ENCODE measurements around the gene PLA2G2F. TPM values are rescaled to one million over a fixed set of nuclear protein-coding genes. Genes with fewer than 3 reads are reported as not detected.

PLA2G2F gene
- polyA plus RNA-seq, 10 donors: not detected

GRCh38 chr1:20188455-20188817 is 49.3 kb downstream of the PLA2G2F start:
- DNase-seq: no peak

DNA sequence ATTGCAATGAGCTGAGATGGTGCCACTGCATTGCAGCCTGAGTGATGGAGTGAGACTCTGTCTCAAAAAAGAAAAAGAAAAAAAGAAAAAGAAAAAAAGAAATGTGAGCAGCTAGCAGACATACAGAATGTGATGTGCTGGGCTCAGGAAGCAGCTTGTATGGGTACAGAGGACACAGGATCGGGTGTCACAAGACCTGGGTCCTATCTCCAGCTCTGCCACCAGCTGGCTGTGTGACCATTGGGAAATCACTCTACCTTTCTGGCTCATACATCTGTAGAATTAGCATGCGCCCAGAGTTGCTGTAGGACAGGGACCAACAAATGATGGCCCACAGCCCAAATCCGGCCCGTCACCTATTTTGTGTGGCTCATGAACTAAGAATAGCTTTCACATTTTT is 50.5 kb downstream of the PLA2G2F start:
- DNase-seq: no peak

DNA sequence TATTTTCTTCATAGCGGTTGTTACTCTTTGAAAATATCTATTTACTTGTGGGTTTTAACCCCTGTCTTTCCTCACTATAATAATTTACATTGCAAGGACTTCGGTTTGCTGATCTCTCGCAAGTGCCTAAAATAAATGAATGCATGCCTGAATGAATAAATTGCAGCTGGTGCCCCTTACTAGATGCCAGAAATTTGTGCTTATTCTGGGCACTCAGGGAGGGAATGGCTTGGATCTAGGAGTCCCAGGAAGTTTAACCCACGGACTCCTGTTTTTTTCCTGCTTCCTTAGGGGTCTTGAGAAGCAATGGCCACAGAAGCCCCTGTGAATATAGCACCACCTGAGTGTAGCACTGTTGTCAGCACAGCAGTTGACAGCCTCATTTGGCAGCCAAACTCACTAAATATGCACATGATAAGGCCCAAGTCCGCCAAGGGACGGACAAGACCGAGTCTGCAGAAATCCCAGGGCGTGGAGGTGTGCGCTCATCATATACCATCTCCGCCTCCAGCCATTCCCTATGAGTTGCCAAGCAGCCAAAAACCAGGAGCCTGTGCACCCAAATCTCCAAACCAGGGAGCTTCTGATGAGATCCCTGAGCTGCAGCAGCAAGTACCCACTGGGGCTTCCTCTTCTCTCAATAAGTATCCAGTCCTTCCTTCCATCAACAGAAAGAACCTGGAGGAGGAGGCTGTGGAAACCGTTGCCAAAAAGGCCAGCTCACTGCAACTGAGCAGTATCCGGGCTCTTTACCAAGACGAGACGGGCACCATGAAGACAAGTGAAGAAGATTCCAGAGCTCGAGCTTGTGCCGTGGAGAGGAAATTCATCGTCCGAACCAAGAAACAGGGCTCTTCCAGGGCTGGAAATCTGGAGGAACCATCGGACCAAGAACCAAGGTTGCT is 51.4 kb downstream of the PLA2G2F start:
- no peak for DNase-seq

DNA sequence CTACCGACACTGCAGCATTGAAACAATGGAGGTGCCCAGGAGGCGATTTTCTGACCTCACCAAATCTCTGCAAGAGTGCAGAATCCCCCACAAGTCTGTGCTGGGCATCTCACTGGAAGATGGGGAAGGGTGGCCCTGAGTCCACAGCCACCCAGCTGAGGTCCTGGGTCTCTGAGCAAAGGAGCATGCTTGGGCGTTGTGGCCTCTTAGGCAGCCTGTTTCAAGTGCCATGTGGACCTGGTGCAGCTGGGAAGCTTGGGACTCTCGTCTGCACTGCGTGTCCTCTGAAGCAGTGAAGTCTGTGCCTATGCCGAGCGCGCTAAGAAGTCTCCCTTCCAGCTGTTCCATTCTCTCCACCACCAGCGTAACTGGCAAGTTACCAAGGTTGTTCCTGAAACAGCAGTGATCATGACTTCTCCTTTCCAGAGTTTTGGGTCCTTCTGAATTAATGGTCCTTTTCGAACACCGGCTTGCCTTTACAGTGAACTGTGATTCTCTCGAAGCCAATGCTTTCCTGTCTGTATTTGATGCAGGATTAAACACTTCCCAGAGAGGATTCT is 52.2 kb downstream of the PLA2G2F start:
- DNase-seq: no peak

DNA sequence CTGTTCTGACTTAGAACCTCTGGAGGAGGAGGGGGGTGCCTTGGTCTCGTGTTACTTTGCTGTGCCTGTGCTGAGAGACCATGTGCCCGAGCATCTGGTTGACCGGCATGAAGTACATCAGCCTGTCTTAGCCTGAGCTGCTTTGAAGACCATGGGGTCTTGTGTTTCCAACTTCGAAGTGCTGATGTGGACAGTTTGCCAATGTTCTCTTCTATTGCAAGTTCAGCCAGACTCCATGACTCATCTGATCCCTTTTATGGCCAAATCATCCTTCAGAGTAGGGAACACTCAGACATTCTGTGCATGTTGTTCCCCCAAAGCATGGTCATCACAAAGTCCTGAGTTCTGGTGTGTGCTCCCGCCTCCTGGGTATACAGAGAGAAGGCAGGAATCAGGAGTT is 53.2 kb downstream of the PLA2G2F start:
- DNase-seq: peak in 1 of 3 donors; percentile 41

GRCh38 chr1:20192871-20193411 is 53.8 kb downstream of the PLA2G2F start:
- DNase-seq: no peak

DNA sequence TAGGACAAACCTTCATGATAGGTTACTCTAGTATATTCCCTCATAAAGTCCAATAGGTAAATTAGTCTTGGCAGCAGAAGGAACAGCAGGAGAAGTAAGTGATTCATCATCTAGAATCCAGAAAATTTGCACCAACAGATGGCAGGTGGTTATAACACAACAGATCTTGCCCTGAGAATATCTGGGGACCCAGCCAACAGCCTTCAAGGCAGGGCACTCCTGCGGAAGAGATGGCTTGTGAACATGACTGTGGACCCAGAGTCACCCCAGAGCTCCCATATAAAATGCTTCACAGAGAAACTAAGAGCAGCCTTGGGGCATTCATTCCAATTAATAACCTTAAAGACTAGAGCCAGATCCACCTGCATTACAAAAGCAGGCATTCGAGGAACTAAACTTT is 55.1 kb downstream of the PLA2G2F start:
- DNase-seq: no peak

DNA sequence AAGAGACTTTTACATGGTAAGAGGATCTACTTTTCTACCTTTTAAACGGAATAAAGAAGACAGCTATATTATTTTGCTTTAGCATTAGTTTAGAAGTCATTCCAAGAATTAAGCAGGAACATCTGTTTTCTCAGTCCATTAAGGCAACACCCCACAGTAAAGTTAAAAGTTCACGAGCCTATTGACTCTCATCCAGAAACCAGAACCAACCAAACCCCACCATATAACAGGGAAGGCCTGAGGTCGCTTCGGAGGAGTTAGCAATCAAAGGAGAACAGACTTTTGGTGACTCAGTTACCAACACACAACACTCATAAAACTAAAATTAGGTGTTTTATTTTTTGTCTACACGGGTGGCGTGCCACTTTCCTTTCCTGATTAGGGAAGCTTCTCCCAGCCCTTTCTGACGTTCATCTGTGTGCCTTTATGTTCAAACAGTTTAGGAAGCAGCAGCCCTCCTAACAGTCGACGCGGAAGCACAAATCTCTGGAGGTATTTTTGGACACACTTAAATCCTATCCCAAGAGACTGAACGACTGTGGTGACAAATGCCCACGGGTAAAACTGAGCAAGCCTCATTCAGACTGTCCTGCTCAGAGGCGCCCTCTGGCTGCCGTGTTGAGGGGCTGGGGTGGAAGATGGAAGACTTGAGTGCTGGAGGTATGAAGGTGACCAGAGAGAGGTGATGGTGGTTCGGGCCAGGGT is 55.8 kb downstream of the PLA2G2F start:
- peak in 1 of 3 donors; percentile 47 for DNase-seq

GRCh38 chr1:20195462-20195780 is 56.3 kb downstream of the PLA2G2F start:
- no peak for DNase-seq

DNA sequence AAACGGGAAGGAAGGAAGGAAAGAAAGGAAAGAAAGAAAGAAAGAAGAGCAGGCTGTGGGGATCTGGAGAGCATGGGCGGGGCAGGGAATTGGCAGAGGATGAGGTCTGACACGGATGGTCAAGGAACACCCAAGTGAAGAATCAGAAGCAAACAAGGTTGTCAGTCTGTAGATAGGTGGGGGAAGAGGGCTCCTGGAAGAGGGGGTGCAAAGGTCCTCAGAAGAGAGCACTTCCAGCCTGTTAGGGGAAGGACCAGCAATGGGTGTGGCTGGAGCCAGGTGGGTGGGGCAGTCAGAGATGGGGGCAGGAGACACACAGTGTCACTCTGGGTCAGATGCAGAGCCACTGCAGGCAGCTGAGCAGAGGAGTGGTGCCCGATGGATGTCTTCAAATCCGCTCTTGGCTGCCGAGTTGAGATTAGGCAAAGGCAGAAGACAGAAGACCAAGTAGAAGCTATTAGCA is 58.2 kb downstream of the PLA2G2F start:
- no peak for DNase-seq

DNA sequence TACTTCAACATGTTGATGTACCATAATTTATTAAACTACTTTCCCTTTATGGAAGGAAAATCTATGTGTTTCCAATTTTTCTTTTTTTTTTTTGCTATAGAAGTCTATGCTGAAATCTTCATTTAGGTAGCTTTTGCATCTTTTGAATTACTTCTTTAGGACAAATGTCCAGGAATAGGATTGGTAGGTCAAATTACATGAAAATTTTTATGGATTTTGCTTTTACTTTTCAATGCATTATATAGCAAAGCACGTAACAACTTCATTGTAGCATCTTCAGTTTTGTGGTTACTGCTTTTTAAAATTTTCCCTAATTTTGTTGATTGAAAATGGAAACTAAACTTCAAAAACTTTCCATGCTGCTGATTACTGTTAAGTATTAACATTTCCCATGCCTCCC is 59.2 kb downstream of the PLA2G2F start:
- no peak for DNase-seq

GRCh38 chr1:20198918-20199317 is 59.8 kb downstream of the PLA2G2F start:
- no peak for DNase-seq

GRCh38 chr1:20199403-20199802 is 60.3 kb downstream of the PLA2G2F start:
- no peak for DNase-seq

DNA sequence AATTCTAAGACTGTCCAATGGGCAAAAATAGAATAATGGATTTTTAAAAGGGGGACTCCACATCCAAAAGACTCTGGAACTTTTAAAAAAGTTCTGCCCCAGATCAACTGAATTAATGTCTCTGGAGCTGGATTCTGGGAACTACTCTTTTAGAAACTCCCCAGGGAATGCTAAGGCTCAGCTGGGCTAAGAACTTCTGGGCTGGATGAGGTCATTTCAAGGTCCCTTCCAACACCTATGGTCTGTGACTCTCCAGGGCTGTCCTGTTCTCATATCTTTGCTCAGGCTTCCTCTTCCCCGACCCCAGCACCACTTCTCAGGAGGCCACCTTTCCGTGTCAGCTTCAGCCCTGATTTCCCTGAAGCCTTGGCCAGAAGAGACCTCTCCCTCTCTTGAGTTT is 60.7 kb downstream of the PLA2G2F start:
- no peak for DNase-seq

Other genes with a start within 250 kb of the PLA2G2F start
- gene PLA2G2E, start 215.7 kb upstream of the PLA2G2F start, polyA plus RNA-seq (ENCODE audit: insufficient read length in 10 of 10): not detected
- 1 to 10 TPM in 9 of 10 donors, under 1 TPM in 1; 0.77 to 7.2 (median 1.7) TPM for gene PLA2G2A, start 159.7 kb upstream of the PLA2G2F start, polyA plus RNA-seq (ENCODE audit: insufficient read length in 10 of 10)
- under 1 TPM in 8 of 10 donors, not detected in 2; 0.17 to 0.62 (median 0.30) TPM for gene PLA2G5, start 69.1 kb upstream of the PLA2G2F start, polyA plus RNA-seq (ENCODE audit: insufficient read length in 10 of 10)
- under 1 TPM in 4 of 10 donors, not detected in 6; 0.05 to 0.20 (median 0.11) TPM for gene PLA2G2D, start 19.8 kb upstream of the PLA2G2F start, polyA plus RNA-seq (ENCODE audit: insufficient read length in 10 of 10)
- under 1 TPM; 0.13 to 0.50 (median 0.29) TPM for gene UBXN10, start 46.8 kb downstream of the PLA2G2F start, polyA plus RNA-seq (ENCODE audit: insufficient read length in 10 of 10)
- under 1 TPM in 3 of 10 donors, not detected in 7; 0.04 to 0.07 (median 0.05) TPM for gene PLA2G2C, start 47.2 kb downstream of the PLA2G2F start, polyA plus RNA-seq (ENCODE audit: insufficient read length in 10 of 10)
- under 1 TPM; 0.07 to 0.56 (median 0.29) TPM for gene VWA5B1, start 151.6 kb downstream of the PLA2G2F start, polyA plus RNA-seq (ENCODE audit: insufficient read length in 10 of 10)

All from muscle of back (tissue), 11 donors.